HAP-1 (cell line): ENCODE measurements around the gene GABRP.
"Not testable (repeated sequence)": the region's sequence is repeated elsewhere in the genome, so short reads cannot be mapped to it uniquely, and the experiment has no call there.

Experiments used
- DNase-seq, 2 experiments: peaks; one replicate each; pipeline ENCODE4 v3.0.0-alpha.2; 2016 to 2020; ENCODE audit warnings: low spot score in 2 of 2
- H3K27me3 ChIP-seq: fragments of 250-450 bp; sonication (Bioruptor Pico); 2 replicates; pipeline ENCODE4 v1.5.1; 2020; ENCODE audit warnings: low read depth, mild to moderate bottlenecking, moderate library complexity
- H3K36me3 ChIP-seq: fragments of 250-450 bp; sonication (Bioruptor Pico); replicated peaks from 2 replicates; pipeline ENCODE4 v1.5.1; 2020; ENCODE audit warnings: mild to moderate bottlenecking
- H3K4me1 ChIP-seq: fragments of 250-450 bp; sonication (Bioruptor Pico); 2 replicates; pipeline ENCODE4 v1.5.1; 2020; ENCODE audit warnings: mild to moderate bottlenecking
- H3K4me3 ChIP-seq: fragments of 250-450 bp; sonication (Bioruptor Pico); 2 replicates; pipeline ENCODE4 v1.5.1; 2020; ENCODE audit warnings: mild to moderate bottlenecking, moderate library complexity
- H3K9me3 ChIP-seq: fragments of 250-450 bp; sonication (Bioruptor Pico); 2 replicates; pipeline ENCODE4 v1.5.1; 2020; ENCODE audit warnings: mild to moderate bottlenecking, moderate library complexity
- in situ Hi-C: fragments of 300-500 bp; cut with MboI; formaldehyde crosslinking; loops from 3 replicates; pipeline ENCODE4 v1.14.3; 2020; ENCODE audit warnings: low sequenced_read_pairs, inconsistent platforms, mixed read lengths

The GABRP gene

GRCh38 chr5:170833981-170834380, 50.5 kb downstream of the GABRP start:
- H3K4me1 ChIP-seq, in situ Hi-C loops: not testable (repeated sequence)

DNA sequence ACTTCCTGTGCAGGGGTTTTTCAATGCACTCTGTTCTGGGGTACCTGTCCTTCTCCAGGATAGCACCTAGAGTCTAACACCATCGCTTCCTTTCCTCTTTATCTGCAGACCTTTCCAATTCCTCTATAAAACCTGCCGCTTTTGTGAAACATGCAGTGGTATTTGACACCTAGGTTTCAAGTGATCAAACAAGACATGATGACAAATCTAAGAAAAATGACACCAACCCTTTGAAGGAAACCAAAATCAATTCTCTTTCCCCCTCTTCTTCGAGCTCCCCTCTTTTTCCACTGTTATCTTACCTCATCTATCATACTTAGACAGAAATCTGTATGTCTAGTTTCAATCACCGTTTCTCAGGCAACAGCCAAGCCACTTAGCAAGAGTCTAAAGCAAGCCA, 52.7 kb downstream of the GABRP start:
- Histone ChIP-seq H3K36me3 (no peaks in the 10 kb centered on the region), H3K27me3 (no peaks in the 10 kb centered on the region), H3K9me3 (no peaks in the 10 kb centered on the region), H3K4me1 (no peaks in the 10 kb centered on the region), H3K4me3 (no peak overlapping the region)
- DNase-seq = no peak
- in situ Hi-C loops = no loop called here

More at GRCh38 chr5:170833981-170834380, 50.5 kb downstream of the GABRP start:
- not testable (repeated sequence) for H3K36me3 ChIP-seq, DNase-seq, H3K27me3 ChIP-seq, H3K4me3 ChIP-seq, H3K9me3 ChIP-seq

- no peak for DNase-seq
- Histone ChIP-seq H3K4me1 (no peaks in the 10 kb centered on the region), H3K9me3 (no peaks in the 10 kb centered on the region), H3K4me3 (no peak overlapping the region), H3K36me3 (no peaks in the 10 kb centered on the region), H3K27me3 (no peaks in the 10 kb centered on the region)
- in situ Hi-C loops = no loop called here
These were observed 60.3 kb downstream of the GABRP start for GRCh38 chr5:170843870-170844269.

DNA sequence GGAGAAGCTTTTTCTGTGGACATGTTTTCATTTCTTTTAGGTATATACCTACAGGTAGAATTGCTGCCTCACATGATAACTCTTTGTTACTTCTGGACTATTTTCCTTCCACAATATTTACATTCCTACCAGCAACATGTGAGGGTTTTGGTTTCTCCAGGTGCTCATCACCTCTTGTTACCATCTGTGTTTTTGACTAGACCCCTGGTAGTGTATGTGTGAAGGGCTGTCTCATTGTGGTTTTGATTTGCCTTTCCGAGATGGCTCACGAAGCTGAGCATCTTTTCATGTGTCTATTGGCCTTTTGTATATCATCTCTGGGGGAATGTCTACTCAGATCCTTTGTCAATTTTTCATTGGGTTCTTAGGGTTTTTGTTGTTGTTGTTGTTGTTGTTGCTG, 61.1 kb downstream of the GABRP start:
- Histone ChIP-seq H3K27me3 (no peaks in the 10 kb centered on the region), H3K9me3 (no peaks in the 10 kb centered on the region), H3K4me3 (no peak overlapping the region), H3K36me3 (no peaks in the 10 kb centered on the region), H3K4me1 (no peaks in the 10 kb centered on the region)
- DNase-seq = no peak
- in situ Hi-C loops = no loop called here

- no peak overlapping the region for H3K4me3 ChIP-seq
- DNase-seq = no peak
- H3K9me3 ChIP-seq = no peaks in the 10 kb centered on the region
- no peaks in the 10 kb centered on the region for H3K27me3 ChIP-seq
- no peaks in the 10 kb centered on the region for H3K36me3 ChIP-seq
- no peaks in the 10 kb centered on the region for H3K4me1 ChIP-seq
- in situ Hi-C loops = no loop called here
These were observed 62.9 kb downstream of the GABRP start for GRCh38 chr5:170846416-170846815.

DNA sequence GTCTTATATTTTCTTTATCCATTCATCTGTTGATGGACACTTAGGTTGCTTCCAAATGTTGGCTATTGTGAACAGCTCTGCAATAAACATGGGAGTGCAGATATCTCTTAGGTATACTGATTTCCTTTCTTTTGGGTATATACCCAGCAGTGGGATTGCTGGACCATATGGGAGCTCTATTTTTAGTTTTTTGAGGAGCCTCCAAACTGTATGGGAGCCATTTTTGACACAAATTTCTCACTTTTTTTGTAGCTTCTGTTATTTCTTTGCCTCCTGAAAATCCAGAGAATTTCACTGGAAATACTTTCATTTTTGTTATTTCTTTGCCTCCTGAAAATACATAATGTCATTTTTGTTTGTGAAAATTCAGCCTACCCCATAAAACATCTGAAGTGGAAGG, 63.3 kb downstream of the GABRP start:
- no peaks in the 10 kb centered on the region for H3K36me3 ChIP-seq
- in situ Hi-C loops = no loop called here

GRCh38 chr5:170848033-170848432, 64.5 kb downstream of the GABRP start:
- no peak for DNase-seq
- in situ Hi-C loops = no loop called here
- H3K36me3 ChIP-seq = no peaks in the 10 kb centered on the region

More for the DNA sequence above, 63.3 kb downstream of the GABRP start:
- Histone ChIP-seq H3K4me1 (no peaks in the 10 kb centered on the region), H3K27me3 (no peaks in the 10 kb centered on the region), H3K4me3 (no peak overlapping the region), H3K9me3 (no peaks in the 10 kb centered on the region)
- DNase-seq = no peak

DNA sequence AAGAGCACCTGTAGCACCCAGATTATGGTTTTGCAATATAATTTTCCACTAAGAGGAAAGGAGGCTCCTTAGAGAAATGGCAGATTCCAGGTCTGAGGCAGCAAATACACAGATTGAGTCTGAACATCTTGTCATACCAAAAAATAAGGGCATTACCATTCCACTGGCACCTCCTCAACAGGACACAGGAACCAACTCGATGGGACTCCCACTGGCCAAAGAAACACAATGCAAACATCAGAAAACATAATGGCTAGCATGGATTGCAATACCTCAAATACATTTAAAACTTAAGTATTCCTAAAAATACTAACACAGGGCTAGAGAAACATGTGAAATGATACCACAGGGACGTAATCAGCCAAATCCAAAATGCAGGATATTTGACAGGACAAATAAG, 65.8 kb downstream of the GABRP start:
- in situ Hi-C loops = no loop called here
- Histone ChIP-seq H3K4me1 (no peaks in the 10 kb centered on the region), H3K4me3 (no peak overlapping the region), H3K36me3 (no peaks in the 10 kb centered on the region), H3K9me3 (no peaks in the 10 kb centered on the region), H3K27me3 (no peaks in the 10 kb centered on the region)
- DNase-seq = no peak

More at GRCh38 chr5:170848033-170848432, 64.5 kb downstream of the GABRP start:
- Histone ChIP-seq H3K4me1 (no peaks in the 10 kb centered on the region), H3K27me3 (no peaks in the 10 kb centered on the region), H3K9me3 (no peaks in the 10 kb centered on the region), H3K4me3 (no peak overlapping the region)

DNA sequence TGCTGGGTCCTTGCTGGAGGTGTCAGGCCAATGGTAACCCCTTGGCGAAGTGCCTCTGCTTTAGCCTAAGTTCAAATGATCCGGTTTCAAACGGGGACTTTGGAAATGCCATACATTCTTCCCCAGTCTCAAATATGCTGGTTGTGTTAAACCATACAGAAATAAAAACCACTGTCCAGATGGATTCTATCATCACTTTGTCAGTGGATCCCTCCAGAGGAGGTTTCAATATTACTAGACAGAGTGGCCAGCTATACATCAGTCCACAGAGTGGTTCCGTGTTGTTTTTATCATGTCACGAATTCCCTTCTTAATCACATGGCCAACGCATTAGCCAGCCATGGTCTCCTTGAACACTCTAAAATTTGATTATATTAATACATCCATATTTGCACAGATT, 71.0 kb downstream of the GABRP start:
- in situ Hi-C loops = no loop called here
- Histone ChIP-seq H3K4me1 (no peaks in the 10 kb centered on the region), H3K36me3 (no peaks in the 10 kb centered on the region), H3K4me3 (no peak overlapping the region), H3K27me3 (no peaks in the 10 kb centered on the region), H3K9me3 (no peaks in the 10 kb centered on the region)
- no peak for DNase-seq

DNA sequence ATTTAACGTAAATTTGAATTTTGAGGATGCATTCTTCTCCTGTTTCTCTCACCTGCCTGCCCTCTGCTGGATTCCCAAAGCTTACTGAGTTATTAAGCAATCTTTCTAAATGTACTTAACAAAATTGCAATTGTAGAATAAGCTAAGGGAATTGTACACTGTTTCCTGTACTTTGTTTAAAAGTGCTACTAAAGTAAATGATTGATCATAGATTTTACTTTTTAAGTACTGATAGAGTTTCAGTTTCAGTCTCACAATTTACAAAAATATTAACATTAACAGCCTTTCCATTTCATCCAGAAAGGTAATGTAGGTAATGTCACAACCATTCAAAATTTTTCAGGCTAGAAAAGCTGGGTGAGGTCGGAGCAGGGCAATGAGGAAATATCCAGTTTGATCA, 73.5 kb downstream of the GABRP start:
- DNase-seq = no peak
- H3K27me3 ChIP-seq = no peaks in the 10 kb centered on the region
- H3K36me3 ChIP-seq = no peaks in the 10 kb centered on the region
- H3K9me3 ChIP-seq = no peaks in the 10 kb centered on the region
- no peak overlapping the region for H3K4me3 ChIP-seq
- no peaks in the 10 kb centered on the region for H3K4me1 ChIP-seq
- in situ Hi-C loops = no loop called here

DNA sequence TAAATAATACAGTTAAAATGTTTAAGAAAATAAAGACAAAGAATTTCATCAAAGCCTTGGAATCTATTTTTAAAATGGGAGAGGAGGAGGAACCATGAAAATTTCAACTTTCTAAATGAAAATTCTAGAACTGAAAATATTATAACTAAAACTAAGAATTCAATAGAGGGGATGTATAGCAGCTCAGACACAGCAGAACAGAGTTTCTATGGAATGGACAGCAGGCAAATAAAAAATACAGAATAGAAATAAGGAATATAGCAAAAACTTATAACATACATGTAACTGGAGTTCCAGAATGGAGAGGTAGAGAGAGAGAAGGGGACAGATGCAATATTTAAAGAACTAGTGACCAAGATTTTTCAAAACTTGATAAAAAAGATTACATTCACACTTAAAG, 76.9 kb downstream of the GABRP start:
- in situ Hi-C loops = no loop called here
- H3K4me1 ChIP-seq = no peaks in the 10 kb centered on the region

DNA sequence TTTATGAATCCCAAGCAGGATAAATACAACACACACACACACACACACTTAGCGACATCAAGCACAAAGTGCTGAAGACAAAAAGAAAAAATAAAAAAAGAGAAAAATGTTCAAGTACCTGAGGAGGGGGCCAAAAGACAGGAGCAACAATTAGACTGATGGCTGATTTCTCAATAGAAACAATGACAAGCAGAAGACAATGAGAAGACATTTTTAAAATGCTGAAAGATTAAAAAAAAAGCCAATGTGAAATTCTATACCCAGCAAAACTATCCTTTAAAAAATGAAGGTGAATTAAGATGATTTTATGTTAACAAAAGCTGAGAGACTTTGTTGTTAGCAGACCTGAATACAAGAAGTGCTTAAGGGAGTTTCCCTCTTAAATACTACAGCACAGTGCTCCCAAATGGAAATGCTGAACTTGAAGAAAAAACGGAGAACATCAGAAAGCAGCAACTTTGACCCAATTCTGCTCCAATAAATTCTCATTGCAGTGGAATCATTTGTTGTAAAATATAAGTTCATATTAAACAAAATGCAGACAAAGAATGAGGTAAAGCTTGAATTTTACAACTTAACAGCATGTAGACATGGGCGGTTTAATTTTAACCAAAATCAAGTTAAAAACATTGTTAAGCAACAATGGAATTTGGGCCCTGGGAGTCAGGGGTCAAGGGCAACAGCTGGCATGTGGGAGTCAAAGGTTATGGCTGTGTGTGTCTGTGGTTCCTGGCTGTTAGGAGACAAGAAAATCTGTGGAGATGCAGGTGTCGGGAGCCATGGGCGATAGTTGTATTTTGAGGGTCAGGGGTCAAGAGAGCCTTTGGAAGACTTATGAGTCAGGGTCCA, 77.5 kb downstream of the GABRP start:
- no peak overlapping the region for H3K4me3 ChIP-seq
- DNase-seq = no peak
- in situ Hi-C loops = no loop called here

More for the DNA sequence above, 76.9 kb downstream of the GABRP start:
- Histone ChIP-seq H3K4me3 (no peak overlapping the region), H3K36me3 (no peaks in the 10 kb centered on the region), H3K9me3 (no peaks in the 10 kb centered on the region), H3K27me3 (no peaks in the 10 kb centered on the region)
- DNase-seq = no peak

DNA sequence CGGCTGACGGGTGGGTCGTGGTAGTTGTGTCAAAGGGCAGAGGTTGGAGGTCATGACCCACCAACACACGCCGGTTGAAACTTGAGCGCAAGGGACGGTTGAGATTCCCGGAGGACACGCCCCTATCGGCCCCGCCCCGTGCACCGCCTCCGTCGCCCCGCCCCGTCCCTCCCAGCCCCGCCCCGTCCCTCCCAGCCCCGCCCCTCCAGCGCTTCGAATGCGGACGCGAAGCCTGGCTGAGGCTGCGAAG, 78.1 kb downstream of the GABRP start:
- DNase-seq = no peak
- Histone ChIP-seq H3K27me3 (no peaks in the 10 kb centered on the region), H3K9me3 (no peaks in the 10 kb centered on the region), H3K4me1 (no peaks in the 10 kb centered on the region), H3K4me3 (no peak overlapping the region), H3K36me3 (no peaks in the 10 kb centered on the region)
- in situ Hi-C loops = no loop called here

More for the DNA sequence above, 77.5 kb downstream of the GABRP start:
- H3K4me1 ChIP-seq = no peaks in the 10 kb centered on the region
- no peaks in the 10 kb centered on the region for H3K27me3 ChIP-seq
- no peaks in the 10 kb centered on the region for H3K36me3 ChIP-seq
- H3K9me3 ChIP-seq = no peaks in the 10 kb centered on the region

DNA sequence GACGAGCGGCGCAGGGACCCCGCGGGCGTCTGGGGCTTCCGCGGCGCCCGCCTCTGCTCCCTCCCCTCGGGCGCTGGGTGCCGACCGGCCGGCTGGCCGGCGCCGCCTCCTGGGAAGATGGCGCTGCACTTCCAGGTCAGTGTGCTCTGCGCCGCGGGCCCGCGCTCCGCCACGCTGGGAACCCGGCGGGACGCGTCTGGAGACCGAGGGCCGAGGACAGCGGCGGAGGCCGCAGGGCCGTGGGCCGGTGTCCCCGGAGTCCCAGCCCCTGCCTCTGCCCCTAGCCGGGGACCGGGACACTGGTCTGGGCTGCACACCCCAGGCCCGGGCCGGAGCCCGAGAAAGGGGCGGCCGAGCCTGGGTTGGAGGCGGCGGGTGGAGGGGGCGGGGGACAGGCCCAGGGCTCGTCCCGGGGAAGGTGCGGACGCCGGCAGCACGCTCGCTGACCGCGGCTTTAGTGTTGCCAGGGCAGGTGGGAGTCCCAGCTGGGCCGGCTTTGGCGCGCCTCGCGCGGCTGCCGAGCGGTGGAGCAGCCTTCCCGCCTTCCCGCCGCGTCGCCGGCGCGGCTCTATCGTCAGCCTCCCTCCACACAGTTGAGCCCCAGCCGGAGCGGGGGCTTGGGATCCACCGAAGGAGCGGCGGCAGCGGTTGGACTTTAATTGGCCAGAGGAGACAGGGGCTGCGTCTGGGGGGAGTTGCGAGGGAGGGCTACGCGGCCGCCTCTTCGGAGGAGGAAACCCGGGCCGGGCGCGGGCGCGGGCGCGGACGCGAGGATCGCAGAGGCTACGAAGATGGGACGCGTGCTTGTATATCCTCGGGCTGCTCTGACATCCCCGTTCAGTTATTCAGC, 78.6 kb downstream of the GABRP start, which contains the start of gene RANBP17:
RANBP17 (plus strand) TSS at position 102 of the 850 bp plus-strand sequence.
- in situ Hi-C loops = no loop called here
- H3K9me3 ChIP-seq = no peaks in the 10 kb centered on the region
- H3K4me1 ChIP-seq = no peaks in the 10 kb centered on the region
- no peaks in the 10 kb centered on the region for H3K27me3 ChIP-seq
- no peak for DNase-seq
- H3K4me3 ChIP-seq = no peak within 1 kb of the TSS
- H3K36me3 ChIP-seq = no peaks in the 10 kb centered on the region
